Measurements from ENCODE around the gene EIF3CL.
"Not testable (repeated sequence)": the region's sequence is repeated elsewhere in the genome, so short reads cannot be mapped to it uniquely, and the experiment has no call there.

Gene EIF3CL, protein sequence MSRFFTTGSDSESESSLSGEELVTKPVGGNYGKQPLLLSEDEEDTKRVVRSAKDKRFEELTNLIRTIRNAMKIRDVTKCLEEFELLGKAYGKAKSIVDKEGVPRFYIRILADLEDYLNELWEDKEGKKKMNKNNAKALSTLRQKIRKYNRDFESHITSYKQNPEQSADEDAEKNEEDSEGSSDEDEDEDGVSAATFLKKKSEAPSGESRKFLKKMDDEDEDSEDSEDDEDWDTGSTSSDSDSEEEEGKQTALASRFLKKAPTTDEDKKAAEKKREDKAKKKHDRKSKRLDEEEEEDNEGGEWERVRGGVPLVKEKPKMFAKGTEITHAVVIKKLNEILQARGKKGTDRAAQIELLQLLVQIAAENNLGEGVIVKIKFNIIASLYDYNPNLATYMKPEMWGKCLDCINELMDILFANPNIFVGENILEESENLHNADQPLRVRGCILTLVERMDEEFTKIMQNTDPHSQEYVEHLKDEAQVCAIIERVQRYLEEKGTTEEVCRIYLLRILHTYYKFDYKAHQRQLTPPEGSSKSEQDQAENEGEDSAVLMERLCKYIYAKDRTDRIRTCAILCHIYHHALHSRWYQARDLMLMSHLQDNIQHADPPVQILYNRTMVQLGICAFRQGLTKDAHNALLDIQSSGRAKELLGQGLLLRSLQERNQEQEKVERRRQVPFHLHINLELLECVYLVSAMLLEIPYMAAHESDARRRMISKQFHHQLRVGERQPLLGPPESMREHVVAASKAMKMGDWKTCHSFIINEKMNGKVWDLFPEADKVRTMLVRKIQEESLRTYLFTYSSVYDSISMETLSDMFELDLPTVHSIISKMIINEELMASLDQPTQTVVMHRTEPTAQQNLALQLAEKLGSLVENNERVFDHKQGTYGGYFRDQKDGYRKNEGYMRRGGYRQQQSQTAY

DNA sequence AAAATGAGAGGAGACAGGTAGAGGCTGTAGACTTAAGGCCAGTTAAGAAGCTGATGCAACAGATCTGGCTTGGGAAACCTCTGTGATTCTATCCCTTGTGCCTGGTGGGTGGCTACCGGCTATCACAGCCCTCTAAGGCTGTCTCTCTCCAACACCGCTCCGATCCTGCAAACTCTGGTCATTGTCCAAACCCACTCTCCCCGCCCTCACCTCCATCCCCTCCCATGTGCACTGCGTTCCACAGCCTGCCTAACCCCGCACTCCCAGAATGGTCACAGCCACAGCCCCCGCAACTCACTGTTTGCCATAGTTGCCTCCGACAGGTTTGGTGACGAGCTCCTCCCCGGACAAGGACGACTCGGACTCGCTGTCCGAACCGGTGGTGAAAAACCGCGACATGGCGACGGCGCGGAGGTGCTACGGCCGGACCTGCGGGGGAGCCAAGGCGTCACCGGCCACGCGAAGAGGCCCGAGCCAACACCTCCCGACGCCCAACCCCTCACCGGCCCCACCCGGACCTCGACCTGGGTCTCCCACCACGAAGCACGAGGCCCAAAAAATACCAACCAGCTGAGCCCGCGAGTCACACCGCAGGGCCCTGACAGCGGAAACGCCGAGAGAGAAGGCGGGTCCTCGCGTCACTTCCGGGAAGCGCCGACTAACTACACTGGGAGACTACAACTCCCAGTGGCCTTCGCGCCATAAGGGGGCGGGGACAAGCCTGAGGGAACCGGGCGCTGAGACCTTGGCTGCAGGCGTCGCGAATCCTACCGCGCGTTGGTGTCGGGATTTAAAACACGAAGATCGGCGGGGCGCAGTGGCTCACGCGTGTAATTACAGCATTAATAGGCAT lies at the start of gene EIF3CL:
Gene EIF3CL (minus strand): TSS at position 622 of the 853 bp plus-strand sequence. CDS start 223 bp downstream, at position 399.
- DNase-seq, result not testable (repeated sequence)

DNA sequence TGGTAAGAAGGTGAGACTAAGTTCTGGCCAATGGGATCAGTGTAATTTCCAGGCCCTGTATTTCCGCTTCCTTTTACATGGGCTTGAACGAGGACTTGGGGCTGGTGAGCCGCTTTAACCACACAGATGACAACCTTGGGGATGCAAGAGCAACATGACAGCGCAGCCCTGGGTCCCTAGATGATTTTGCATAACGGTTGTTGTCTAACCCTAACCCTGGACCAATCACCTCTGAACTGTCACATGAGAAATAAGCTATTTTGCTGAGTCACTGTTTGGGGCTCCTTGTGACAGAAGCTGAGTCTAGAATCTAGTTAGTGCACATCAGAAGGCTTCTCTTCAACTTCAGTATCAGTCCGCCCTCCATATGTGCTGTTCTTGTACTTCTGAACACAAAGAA lies 43.4 kb upstream of the EIF3CL start:
- not testable (repeated sequence) for DNase-seq

DNA sequence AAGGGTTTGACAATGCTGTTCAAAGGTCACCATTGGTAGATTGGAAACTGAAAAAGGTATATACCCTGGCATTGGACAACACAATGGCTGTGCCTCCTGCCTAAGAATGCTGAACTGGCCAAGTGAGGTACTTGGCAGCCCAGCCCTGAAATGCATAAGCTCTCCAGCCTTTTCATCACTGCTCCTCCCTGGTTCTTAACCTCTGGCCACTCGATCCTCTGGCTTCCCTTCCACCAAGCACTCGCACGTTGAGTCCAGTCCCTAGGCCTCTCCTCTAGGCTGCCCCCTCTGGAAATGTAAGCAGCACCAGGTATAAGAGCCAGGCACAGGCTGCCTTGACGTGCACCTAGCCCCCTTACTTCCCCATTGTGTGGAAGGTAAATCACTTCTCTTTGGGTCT lies 42.7 kb upstream of the EIF3CL start:
- not testable (repeated sequence) for DNase-seq

DNA sequence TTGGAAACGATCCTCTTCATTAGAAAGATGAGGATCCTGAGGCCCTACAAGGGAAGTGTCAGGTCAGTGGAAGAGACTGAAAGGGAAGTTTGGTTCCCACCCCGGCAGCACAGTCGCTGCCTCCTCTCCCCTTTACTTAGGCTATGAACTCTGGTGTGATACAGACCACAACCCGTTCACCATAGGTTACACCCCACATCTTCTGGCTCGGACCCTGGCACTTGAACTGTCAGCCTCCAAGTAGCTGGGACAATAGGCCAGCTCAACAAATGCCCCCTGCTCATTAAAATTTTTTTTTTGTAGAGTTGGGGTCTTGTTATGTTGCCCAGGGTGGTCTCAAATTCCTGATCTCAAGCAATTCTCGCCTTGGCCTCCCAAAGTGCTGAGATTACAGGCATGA lies 40.3 kb upstream of the EIF3CL start:
- DNase-seq, result not testable (repeated sequence)

DNA sequence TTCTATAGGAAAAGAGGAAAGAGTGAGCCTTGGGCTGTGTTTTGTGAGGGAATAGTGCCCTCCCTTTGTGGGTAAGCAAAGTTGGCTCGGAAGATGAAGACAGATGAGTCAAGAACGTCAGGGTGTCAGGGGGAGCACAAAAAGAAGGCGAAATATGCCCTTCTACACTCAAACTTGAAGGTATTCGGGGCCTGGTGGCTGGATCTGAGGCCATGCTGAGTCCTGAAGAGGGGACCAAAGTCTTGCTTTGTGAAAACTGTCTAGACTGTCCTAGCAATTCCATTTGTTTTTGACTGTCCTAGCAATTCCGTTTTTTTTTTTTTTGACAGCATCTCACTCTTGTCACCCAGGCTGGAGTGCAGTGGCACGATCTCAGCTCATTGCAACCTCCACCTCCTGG lies 35.3 kb upstream of the EIF3CL start:
- not testable (repeated sequence) for DNase-seq

DNA sequence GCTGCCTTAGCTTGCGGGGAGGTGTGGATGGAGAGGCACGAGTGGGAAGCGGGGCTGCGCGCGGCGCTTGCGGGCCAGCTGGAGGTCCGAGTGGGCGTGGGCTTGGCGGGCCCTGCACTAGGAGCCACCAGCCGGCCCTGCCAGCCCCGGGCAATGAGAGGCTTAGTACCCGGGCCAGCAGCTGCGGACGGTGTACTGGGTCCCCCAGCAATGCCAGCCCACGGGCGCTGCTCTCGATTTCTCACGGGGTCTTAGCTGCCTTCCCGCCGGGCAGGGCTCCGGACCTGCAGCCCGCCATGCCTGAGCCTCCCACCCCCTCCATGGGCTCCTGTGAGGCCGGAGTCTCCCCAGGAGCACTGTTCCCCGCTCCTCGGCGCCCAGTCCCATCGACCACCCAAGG lies 31.7 kb upstream of the EIF3CL start:
- DNase-seq, result not testable (repeated sequence)

DNA sequence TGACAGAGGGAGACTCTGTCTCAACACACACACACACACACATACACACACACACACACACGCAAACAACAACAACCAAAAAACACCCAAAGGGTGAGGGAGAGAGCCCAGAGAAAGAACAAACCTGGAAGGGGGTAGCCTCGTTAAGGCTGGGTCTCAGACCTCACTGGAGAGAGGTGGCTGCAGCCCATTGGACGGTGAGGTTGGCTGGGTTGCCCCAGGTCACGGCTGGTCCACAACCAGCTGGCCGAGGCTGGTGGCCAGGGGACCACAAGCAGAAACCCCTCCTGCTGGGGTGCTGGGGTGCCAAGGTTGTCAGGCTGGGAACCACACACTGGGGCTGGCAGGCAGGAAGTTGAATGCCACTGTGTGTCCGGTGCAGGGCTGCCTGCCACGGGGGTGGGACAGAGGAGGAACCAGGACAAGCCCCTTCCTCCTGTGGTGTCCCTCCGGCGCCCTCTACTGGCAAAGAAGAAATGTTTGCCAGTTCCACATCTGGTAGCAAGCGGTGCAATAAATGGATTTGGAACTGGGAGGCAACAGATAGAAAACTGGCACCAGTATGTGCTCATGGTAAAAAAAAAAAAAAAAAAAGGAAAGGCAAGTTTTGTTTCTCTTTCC lies 22.5 kb upstream of the EIF3CL start:
- not testable (repeated sequence) for DNase-seq

DNA sequence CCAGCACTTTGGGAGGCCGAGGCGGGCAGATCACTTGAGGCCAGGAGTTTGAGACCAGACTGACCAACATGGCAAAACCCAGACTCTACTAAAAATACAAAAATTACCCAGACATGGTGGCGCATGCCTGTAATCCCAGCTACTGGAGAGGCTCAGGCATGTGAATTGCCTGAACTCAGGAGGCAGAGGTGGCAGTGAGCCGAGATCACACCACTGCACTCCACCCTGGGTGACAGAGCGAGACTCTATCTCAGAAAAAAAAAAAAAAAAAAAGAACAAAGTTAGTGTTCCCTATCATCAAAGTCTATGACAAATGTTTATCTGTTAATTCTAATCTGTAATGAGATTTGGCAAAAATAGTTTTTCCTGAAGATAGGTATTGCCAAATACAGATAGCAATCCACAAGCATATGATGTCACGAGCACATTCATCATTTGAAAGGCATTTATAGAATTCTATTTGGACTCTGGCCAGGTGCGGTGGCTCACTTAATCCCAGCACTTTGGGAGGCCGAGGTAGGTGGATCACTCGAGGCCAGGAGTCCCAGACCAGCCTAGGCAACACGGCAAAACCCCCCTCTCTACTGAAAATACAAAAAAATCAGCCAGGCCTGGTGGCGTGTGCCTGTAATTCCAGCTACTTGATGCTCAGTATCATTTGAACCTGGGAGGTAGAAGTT lies 17.6 kb upstream of the EIF3CL start:
- DNase-seq, result not testable (repeated sequence)

DNA sequence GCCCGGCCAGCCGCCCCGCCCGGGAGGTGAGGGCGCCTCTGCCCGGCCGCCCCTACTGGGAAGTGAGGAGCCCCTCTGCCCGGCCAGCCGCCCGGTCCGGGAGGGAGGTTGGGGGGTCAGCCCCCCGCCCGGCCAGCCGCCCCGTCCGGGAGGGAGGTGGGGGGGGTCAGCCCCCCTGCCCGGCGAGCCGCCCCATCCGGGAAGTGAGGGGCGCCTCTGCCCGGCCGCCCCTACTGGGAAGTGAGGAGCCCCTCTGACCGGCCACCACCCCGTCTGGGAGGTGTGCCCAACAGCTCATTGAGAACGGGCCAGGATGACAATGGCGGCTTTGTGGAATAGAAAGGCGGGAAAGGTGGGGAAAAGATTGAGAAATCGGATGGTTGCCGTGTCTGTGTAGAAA lies 13.4 kb upstream of the EIF3CL start:
- DNase-seq, result not testable (repeated sequence)

DNA sequence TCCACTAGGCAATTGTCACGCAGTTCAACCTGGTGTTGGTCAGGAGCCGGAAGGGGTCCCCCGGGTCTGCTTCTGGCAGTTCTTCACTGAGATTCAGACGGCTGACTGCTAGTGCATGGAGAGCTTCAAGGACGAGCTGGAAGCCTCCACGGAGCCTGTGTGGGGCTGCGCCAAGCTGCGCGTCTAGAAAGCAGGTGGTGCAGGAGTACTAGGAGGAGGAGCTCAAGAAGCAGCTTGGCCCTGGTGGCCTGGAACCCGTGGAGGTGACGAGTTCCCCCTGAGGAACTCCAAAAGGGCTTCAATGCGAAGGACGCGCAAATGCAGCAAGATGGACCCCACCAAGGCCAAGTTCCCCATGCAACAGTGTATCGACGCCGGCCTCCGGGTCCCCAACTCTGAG lies 10.9 kb upstream of the EIF3CL start:
- DNase-seq, result not testable (repeated sequence)

DNA sequence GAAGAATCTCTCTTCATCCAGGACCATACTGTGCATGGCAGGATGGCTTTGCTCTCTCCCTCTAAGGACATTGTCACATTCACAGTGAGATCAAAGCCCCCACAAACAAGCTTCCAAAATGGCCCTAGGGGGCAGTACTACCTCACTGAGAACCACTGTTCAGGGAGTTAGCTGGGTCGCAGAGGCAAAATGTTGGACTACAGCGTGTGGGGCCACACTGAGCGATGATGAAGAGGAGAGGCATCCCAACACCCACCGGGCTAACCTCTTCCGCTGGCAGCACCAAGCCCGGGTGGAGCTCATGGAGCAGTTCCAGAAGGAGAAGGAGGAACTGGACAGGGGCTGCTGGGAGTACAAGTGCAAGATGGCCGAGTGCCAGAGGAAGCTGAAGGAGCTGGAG lies 9.9 kb upstream of the EIF3CL start:
- not testable (repeated sequence) for DNase-seq

DNA sequence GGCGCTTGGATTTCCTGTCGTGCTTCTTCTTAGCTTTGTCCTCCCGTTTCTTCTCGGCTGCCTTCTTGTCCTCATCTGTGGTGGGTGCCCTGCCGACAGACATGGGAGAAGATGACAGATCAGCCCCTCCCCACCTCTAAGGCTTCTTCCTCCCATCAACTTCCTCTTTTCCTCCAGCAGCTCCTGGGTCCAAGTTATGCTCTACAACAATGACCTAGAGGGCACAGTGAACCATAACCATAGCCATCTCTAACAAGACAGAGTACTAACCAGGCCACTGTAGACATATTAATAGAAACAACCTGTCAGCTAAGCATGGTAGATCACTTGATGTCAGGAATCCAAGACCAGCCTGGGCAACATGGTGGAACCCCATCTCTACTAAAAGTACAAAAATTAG lies 11.6 kb downstream of the EIF3CL start:
- DNase-seq, result not testable (repeated sequence)

DNA sequence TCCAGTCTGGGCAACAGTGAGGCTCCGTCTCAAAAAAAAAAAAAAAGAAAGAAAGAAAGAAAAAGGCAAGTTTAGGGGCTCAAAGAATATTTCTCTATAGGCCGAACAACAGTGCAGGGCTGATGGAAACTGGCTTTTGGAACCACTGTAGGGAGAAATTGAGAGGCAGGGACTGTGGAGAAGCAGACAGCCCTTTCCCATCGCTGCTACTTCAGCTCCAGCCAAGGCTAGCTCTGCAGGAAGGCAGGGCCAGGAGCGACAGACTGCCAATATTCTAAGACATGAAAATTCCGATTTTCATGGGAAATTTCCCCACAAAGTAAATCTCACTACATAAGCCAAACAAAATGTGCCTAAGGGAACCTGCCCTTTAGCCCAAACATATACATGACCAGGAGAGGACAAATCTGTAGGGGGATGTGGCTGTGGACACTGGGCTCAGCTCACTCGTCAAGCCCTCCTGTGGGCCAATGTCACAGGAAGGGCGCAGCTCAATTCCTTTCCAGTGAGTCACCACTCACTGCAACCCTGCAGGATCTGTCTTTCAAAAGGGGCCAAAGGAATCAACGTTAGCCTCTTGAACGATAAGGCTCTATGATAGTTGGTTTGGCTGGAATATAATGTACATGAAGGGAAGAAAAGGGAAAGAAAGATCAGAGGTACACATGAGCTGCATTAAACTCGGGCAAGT lies 21.3 kb downstream of the EIF3CL start:
- not testable (repeated sequence) for DNase-seq

DNA sequence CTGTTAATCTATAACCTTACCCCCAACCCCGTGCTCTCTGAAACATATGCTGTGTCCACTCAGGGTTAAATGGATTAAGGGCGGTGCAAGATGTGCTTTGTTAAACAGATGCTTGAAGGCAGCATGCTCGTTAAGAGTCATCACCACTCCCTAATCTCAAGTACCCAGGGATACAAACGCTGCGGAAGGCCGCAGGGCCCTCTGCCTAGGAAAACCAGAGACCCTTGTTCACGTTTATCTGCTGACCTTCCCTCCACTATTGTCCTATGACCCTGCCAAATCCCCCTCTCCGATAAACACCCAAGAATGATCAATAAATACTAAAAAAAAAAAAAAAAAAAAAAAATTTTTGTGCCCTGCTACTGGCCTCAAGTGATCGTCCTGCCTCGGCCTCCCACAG lies 25.8 kb downstream of the EIF3CL start:
- not testable (repeated sequence) for DNase-seq

DNA sequence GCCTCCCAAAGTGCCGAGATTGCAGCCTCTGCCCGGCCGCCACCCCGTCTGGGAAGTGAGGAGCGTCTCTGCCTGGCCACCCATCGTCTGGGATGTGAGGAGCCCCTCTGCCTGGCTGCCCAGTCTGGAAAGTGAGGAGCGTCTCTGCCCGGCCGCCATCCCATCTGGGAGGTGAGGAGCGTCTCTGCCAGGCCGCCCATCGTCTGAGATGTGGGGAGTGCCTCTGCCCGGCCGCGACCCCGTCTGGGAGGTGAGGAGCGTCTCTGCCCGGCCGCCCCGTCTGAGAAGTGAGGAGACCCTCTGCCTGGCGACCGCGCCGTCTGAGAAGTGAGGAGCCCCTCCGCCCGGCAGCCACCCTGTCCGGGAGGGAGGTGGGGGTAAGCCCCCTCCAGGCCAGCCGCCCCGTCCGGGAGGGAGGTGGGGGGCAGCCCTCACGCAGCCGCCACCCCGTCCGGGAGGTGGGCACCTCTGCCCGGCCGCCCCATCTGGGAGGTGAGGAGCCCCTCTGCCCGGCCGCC lies 26.5 kb downstream of the EIF3CL start:
- DNase-seq, result not testable (repeated sequence)

DNA sequence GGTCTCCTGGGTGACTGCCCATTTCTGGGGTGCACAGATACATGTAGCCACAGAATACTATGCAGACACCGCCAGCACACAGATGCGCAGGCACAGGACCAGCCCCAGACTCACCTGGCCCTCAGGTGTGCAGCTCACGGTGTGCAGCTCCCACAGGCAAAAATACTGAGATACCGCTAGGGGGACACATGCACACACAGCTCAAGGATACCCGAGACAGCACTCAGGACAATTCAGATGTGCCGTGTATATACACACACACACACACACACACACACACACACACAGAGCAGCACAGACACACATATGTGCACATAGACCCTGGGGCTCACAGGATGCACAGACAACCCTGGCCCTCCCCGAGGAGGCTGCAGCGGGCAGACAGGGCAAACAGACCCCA lies 28.5 kb downstream of the EIF3CL start:
- not testable (repeated sequence) for DNase-seq

DNA sequence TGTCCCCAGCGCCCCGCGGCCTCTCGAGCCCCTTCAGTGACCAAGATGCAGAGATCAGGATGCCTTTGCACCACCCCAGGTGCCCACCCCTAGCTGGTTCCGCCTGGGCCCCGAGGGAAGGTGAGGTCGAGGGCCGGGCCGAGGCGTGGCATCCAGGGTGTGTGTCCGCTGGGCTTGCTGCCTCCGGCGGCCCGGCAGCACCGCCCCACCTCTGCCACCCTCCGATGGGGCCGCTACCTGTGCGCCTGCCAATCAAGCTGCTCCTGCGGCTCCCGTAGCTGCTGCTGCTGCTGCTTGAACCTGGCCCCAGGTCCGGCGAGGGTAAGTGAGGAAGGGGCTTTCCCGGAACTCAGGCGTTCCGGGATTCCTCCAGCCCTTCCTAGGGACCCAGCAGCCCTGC lies 29.4 kb downstream of the EIF3CL start:
- not testable (repeated sequence) for DNase-seq

DNA sequence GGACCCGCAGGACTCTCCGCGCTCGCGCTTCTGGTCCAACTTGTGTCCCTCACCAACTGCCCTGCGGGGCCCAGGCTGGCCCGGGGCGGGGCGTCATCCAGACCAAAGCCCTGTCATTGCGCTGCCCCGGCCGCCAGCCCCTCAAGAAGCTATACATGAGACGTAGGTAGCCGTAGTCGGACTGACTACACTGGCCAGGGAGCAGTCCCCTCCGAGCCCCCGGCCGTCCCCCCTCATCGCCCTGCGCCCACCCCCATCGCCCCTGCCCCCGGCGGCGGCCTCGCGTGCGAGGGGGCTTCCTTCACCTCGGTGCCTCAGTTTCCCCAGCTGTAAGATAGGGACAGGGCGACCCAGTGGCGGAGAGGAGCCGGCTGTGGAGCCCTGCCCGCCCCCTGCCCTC lies 35.7 kb downstream of the EIF3CL start:
- not testable (repeated sequence) for DNase-seq

DNA sequence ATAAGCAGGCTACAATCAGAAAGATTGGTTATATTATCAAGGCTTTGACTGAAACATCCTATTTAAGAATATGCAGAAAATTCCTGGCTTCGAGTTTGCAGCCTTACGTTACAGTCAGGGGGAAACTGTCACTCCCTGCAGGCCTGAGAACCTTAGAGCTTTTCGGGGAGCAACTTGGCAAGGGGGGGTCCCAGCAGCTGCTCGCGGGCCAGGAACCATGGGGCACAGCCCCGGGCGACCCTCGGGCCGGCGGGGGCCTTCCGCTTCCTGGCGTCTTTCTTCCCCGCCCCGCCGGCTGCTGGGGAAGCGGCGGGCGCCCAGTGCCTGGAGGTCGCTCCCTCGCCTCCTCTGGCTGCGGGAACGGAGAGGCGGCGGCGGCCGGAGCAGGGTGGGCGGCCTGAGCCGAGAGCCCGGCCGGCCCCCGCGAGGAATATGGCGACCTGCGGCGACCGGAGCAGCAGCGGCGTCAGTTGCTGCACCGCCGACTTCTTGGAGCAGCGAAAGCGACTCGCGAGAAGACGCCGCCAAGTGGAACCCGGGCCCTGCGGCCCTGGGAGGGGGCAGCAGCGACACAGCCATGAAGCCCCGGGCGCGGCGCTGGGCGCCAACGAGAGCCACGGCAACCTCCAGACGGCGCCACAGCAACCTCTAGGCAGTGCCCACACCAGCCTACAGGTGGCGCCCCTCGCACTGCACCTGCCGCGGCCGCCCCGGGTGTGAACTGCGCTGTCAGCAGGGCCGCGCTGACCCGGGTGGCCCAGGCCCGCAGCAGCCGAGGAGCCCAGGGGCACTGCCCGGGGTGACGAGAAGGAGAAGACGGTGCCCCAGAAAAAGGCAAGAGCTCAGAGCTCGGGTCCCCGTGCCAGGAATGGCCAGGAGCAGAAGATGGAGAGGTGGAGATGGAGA lies 39.1 kb downstream of the EIF3CL start:
- DNase-seq, result peak; percentile 17

DNA sequence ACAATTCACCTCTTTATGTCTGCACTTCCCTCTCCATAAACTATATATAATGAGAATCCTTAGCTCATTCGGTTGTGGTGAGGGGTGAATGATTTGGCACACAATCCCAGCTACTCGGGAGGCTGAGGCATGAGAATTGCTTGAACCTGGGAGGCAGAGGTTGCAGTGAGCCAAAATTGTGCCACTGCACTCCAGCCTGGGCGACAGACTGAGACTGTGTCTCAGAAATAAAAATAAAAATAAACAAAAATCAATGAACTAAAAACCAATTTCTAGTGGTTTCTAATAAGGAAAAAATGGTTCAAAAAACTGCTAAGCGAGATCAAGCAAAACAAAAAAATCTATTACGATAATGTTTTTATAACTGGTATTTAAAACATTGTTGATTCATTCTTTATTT lies 40.2 kb downstream of the EIF3CL start, which contains the start of gene NPIPB6:
Gene NPIPB6 (minus strand): TSS at position 101 of the 400 bp plus-strand sequence. CDS start 686 bp downstream, outside the sequence.
- not testable (repeated sequence) for DNase-seq
